ENCODE data around the gene PRKCE. TPM values are rescaled to one million over a fixed set of nuclear protein-coding genes. Genes with fewer than 3 reads are reported as not detected.

The PRKCE gene
- total RNA-seq, 1 experiment from 2014 or later: 21.7 TPM

GRCh38 chr2:46183426-46183825 is 532.0 kb downstream of the PRKCE start:
- H3K9me2 ChIP-seq (ENCODE audit: insufficient read depth): no peaks in the 10 kb centered on the region

GRCh38 chr2:46184794-46185583 is 533.5 kb downstream of the PRKCE start:
- POLR2A ChIA-PET (ENCODE audit: unreplicated experiment): interaction anchor here (0.5 kb wide), 1 partner anchor 25 kb away, joined by 5 read pairs; no protein-coding TSS in a partner anchor
- no TSS peak for BruUV-seq (replicated peaks)

More at GRCh38 chr2:46183426-46183825, 532.0 kb downstream of the PRKCE start:
- Histone ChIP-seq H3K27me3 (ENCODE audit: insufficient read depth, low read depth) (no peaks in the 10 kb centered on the region), H3K36me3 (ENCODE audit: low read depth) (no peaks in the 10 kb centered on the region), H3K4me1 (replicated peaks; ENCODE audit: insufficient read depth) (peaks cover 27% of the 10 kb centered on the region), H3K9me3 (ENCODE audit: insufficient read depth, low read depth) (no peaks in the 10 kb centered on the region), H4K20me1 (ENCODE audit: insufficient read depth) (no peaks in the 10 kb centered on the region), H3K4me3 (no peak overlapping the region), H3F3A (ENCODE audit: insufficient read depth, low read depth) (peaks cover 16% of the 10 kb centered on the region), H3K27ac (no peak overlapping the region), H2AFZ (no peak overlapping the region), H3K4me2 (no peak overlapping the region), H3K79me2 (ENCODE audit: low read depth) (no peaks in the 10 kb centered on the region)
- no peak for DNase-seq
- CTCF ChIA-PET: no interaction called here
- POLR2A ChIA-PET (ENCODE audit: unreplicated experiment): no interaction called here
- TF ChIP-seq CTCF (conservative IDR thresholded peaks at IDR 0.05): no peak
- no peak for TF ChIP-seq EZH2 (IDR thresholded peaks at IDR 0.05; ENCODE audit: low read depth)
- intact Hi-C loops (cut with micrococcal nuclease; ENCODE audit: unreplicated experiment): no loop called here
- BruUV-seq (replicated peaks): no TSS peak

GRCh38 chr2:46187112-46187618 is 535.7 kb downstream of the PRKCE start:
- Histone ChIP-seq H4K20me1 (ENCODE audit: insufficient read depth) (no peaks in the 10 kb centered on the region), H3K9me2 (ENCODE audit: insufficient read depth) (no peaks in the 10 kb centered on the region), H2AFZ (no peak overlapping the region), H3K36me3 (ENCODE audit: low read depth) (no peaks in the 10 kb centered on the region), H3K27me3 (ENCODE audit: insufficient read depth, low read depth) (no peaks in the 10 kb centered on the region), H3F3A (ENCODE audit: insufficient read depth, low read depth) (no peaks in the 10 kb centered on the region), H3K27ac (no peak overlapping the region), H3K4me1 (replicated peaks; ENCODE audit: insufficient read depth) (no peaks in the 10 kb centered on the region), H3K79me2 (ENCODE audit: low read depth) (no peaks in the 10 kb centered on the region), H3K4me3 (no peak overlapping the region), H3K4me2 (no peak overlapping the region), H3K9me3 (ENCODE audit: insufficient read depth, low read depth) (no peaks in the 10 kb centered on the region)
- ChIA-PET CTCF (no interaction called here), POLR2A (ENCODE audit: unreplicated experiment) (no interaction called here)
- intact Hi-C loops (cut with micrococcal nuclease; ENCODE audit: unreplicated experiment): no loop called here
- DNase-seq: no peak
- TF ChIP-seq CTCF (conservative IDR thresholded peaks at IDR 0.05) (no peak), EZH2 (IDR thresholded peaks at IDR 0.05; ENCODE audit: low read depth) (no peak)
- no TSS peak for BruUV-seq (replicated peaks)

More at GRCh38 chr2:46184794-46185583, 533.5 kb downstream of the PRKCE start:
- peaks cover 4% of the 10 kb centered on the region; the same call in 1 of the 2 replicates for H3F3A ChIP-seq (ENCODE audit: insufficient read depth, low read depth)
- TF ChIP-seq CTCF (conservative IDR thresholded peaks at IDR 0.05): no peak; the same call in 1 of the 2 replicates
- TF ChIP-seq EZH2 (IDR thresholded peaks at IDR 0.05; ENCODE audit: low read depth): no peak
- intact Hi-C loops (cut with micrococcal nuclease; ENCODE audit: unreplicated experiment): no loop called here
- H3K27ac ChIP-seq: no peak overlapping the region
- H2AFZ ChIP-seq: no peak overlapping the region
- H3K4me3 ChIP-seq: no peak overlapping the region
- no peaks in the 10 kb centered on the region for H3K36me3 ChIP-seq (ENCODE audit: low read depth)
- no peaks in the 10 kb centered on the region for H3K9me2 ChIP-seq (ENCODE audit: insufficient read depth)
- CTCF ChIA-PET: no interaction called here
- H3K4me1 ChIP-seq (replicated peaks; ENCODE audit: insufficient read depth): peaks cover 12% of the 10 kb centered on the region
- H3K27me3 ChIP-seq (ENCODE audit: insufficient read depth, low read depth): no peaks in the 10 kb centered on the region
- no peaks in the 10 kb centered on the region for H3K79me2 ChIP-seq (ENCODE audit: low read depth)
- no peaks in the 10 kb centered on the region for H3K9me3 ChIP-seq (ENCODE audit: insufficient read depth, low read depth)
- no peak for DNase-seq
- H3K4me2 ChIP-seq: no peak overlapping the region
- no peaks in the 10 kb centered on the region for H4K20me1 ChIP-seq (ENCODE audit: insufficient read depth)
